ENCODE results near the gene MTMR6.

MTMR6 gene

GRCh38 chr13:25266706-25267105 is 20.6 kb downstream of the MTMR6 start:
- Histone ChIP-seq H3K36me3 (ENCODE audit: low read depth) (peaks cover 65% of the 10 kb centered on the region), H3K27ac (ENCODE audit: poor library complexity, severe bottlenecking) (no peak overlapping the region), H3K9me3 (ENCODE audit: severe bottlenecking) (no peaks in the 10 kb centered on the region), H3K4me1 (ENCODE audit: insufficient read depth, poor library complexity, severe bottlenecking) (no peaks in the 10 kb centered on the region), H3K27me3 (ENCODE audit: insufficient read depth, poor library complexity, severe bottlenecking) (no peaks in the 10 kb centered on the region), H3K4me3 (ENCODE audit: severe bottlenecking) (no peak overlapping the region)
- DNase-seq (ENCODE audit: low spot score) (no peak), ATAC-seq (ENCODE audit: low read depth) (no peak)
- TF ChIP-seq CTCF (IDR thresholded peaks at IDR 0.05; ENCODE audit: poor library complexity, severe bottlenecking), result no peak

GRCh38 chr13:25262261-25262660 is 25.0 kb downstream of the MTMR6 start:
- Histone ChIP-seq H3K27me3 (ENCODE audit: insufficient read depth, poor library complexity, severe bottlenecking) (no peaks in the 10 kb centered on the region), H3K4me3 (ENCODE audit: severe bottlenecking) (no peak overlapping the region), H3K4me1 (ENCODE audit: insufficient read depth, poor library complexity, severe bottlenecking) (no peaks in the 10 kb centered on the region), H3K36me3 (ENCODE audit: low read depth) (peaks cover 75% of the 10 kb centered on the region), H3K27ac (ENCODE audit: poor library complexity, severe bottlenecking) (no peak overlapping the region), H3K9me3 (ENCODE audit: severe bottlenecking) (no peaks in the 10 kb centered on the region)
- DNase-seq (ENCODE audit: low spot score) (no peak), ATAC-seq (ENCODE audit: low read depth) (no peak)
- no peak for TF ChIP-seq CTCF (IDR thresholded peaks at IDR 0.05; ENCODE audit: poor library complexity, severe bottlenecking)

GRCh38 chr13:25253702-25254101 is 33.6 kb downstream of the MTMR6 start:
- Histone ChIP-seq H3K27ac (ENCODE audit: poor library complexity, severe bottlenecking) (no peak overlapping the region), H3K4me3 (ENCODE audit: severe bottlenecking) (no peak overlapping the region), H3K27me3 (ENCODE audit: insufficient read depth, poor library complexity, severe bottlenecking) (no peaks in the 10 kb centered on the region), H3K4me1 (ENCODE audit: insufficient read depth, poor library complexity, severe bottlenecking) (no peaks in the 10 kb centered on the region), H3K36me3 (ENCODE audit: low read depth) (peaks cover 80% of the 10 kb centered on the region), H3K9me3 (ENCODE audit: severe bottlenecking) (no peaks in the 10 kb centered on the region)
- no peak for ATAC-seq (ENCODE audit: low read depth)
- DNase-seq (ENCODE audit: low spot score), result no peak
- no peak for TF ChIP-seq CTCF (IDR thresholded peaks at IDR 0.05; ENCODE audit: poor library complexity, severe bottlenecking)

GRCh38 chr13:25252752-25253151 is 34.5 kb downstream of the MTMR6 start:
- peaks cover 80% of the 10 kb centered on the region for H3K36me3 ChIP-seq (ENCODE audit: low read depth)
- no peaks in the 10 kb centered on the region for H3K9me3 ChIP-seq (ENCODE audit: severe bottlenecking)
- H3K27me3 ChIP-seq (ENCODE audit: insufficient read depth, poor library complexity, severe bottlenecking), result no peaks in the 10 kb centered on the region
- TF ChIP-seq CTCF (IDR thresholded peaks at IDR 0.05; ENCODE audit: poor library complexity, severe bottlenecking), result no peak
- no peaks in the 10 kb centered on the region for H3K4me1 ChIP-seq (ENCODE audit: insufficient read depth, poor library complexity, severe bottlenecking)
- no peak for ATAC-seq (ENCODE audit: low read depth)
- DNase-seq (ENCODE audit: low spot score), result no peak
- no peak overlapping the region for H3K27ac ChIP-seq (ENCODE audit: poor library complexity, severe bottlenecking)
- no peak overlapping the region for H3K4me3 ChIP-seq (ENCODE audit: severe bottlenecking)

GRCh38 chr13:25252225-25252624 is 35.1 kb downstream of the MTMR6 start:
- DNase-seq (ENCODE audit: low spot score), result no peak
- no peak for TF ChIP-seq CTCF (IDR thresholded peaks at IDR 0.05; ENCODE audit: poor library complexity, severe bottlenecking)
- Histone ChIP-seq H3K36me3 (ENCODE audit: low read depth) (peaks cover 82% of the 10 kb centered on the region), H3K4me1 (ENCODE audit: insufficient read depth, poor library complexity, severe bottlenecking) (no peaks in the 10 kb centered on the region), H3K9me3 (ENCODE audit: severe bottlenecking) (no peaks in the 10 kb centered on the region), H3K4me3 (ENCODE audit: severe bottlenecking) (no peak overlapping the region), H3K27ac (ENCODE audit: poor library complexity, severe bottlenecking) (no peak overlapping the region), H3K27me3 (ENCODE audit: insufficient read depth, poor library complexity, severe bottlenecking) (no peaks in the 10 kb centered on the region)
- ATAC-seq (ENCODE audit: low read depth), result no peak
